ENCODE data around the gene ATP8A2. TPM values are rescaled to one million over a fixed set of nuclear protein-coding genes. Genes with fewer than 3 reads are reported as not detected.

The ATP8A2 gene
- total and polyA plus RNA-seq, 10 of the 15 experiments (the other 5 are each of a cell fraction or from before 2014, with no cell fraction given), result 0.01 to 0.04 (median 0.04) TPM; not detected in 7

GRCh38 chr13:25762281-25762680 lies 390.5 kb downstream of the ATP8A2 start (continued):
- no peak for TF ChIP-seq STAT3 (IDR thresholded peaks at IDR 0.05; ENCODE audit: low read depth, low read length)
- TF ChIP-seq KDM1A (IDR thresholded peaks at IDR 0.05; ENCODE audit: borderline replicate concordance), result no peak
- TF ChIP-seq ZNF207 (IDR thresholded peaks at IDR 0.05; ENCODE audit: borderline replicate concordance), result no peak
- TF ChIP-seq CUX1 (IDR thresholded peaks at IDR 0.05; ENCODE audit: insufficient replicate concordance, low read depth, low read length), result no peak
- TF ChIP-seq ELK1 (IDR thresholded peaks at IDR 0.05; ENCODE audit: low read depth, low read length), result no peak

GRCh38 chr13:25762795-25763377 lies 391.1 kb downstream of the ATP8A2 start:
- no peaks in the 10 kb centered on the region for H4K20me1 ChIP-seq (ENCODE audit: control insufficient read depth, insufficient read depth)
- no peaks in the 10 kb centered on the region; the same call in 2 of the 3 replicates for H3K9me3 ChIP-seq (replicated peaks; ENCODE audit: control insufficient read depth, insufficient read depth, low read length)
- H2AFZ ChIP-seq (ENCODE audit: control insufficient read depth, low read depth, low read length), result no peak overlapping the region
- no peaks in the 10 kb centered on the region for H3K36me3 ChIP-seq (ENCODE audit: control insufficient read depth in 2 of 2, insufficient read depth in 2 of 2, low read length in 1 of 2)
- H3K9ac ChIP-seq (ENCODE audit: control insufficient read depth, insufficient read depth, low read length), result no peak overlapping the region
- ChIA-PET SMC1A (ENCODE audit: uncharacterized antibody, unreplicated experiment) (interaction anchor here (1.1 kb wide), 1 partner anchor 1052 kb away, joined by 3 read pairs; no protein-coding TSS in a partner anchor), POLR2A (no interaction called here), RAD21 (ENCODE audit: unreplicated experiment) (no interaction called here), CTCF (no interaction called here)
- FAIRE-seq (no peak), DNase-seq (ENCODE audit: low read depth, low spot score) (no peak), ATAC-seq (no peak)
- H3K4me2 ChIP-seq (ENCODE audit: control insufficient read depth, insufficient read depth), result no peak overlapping the region
- intact Hi-C loops (cut with micrococcal nuclease; ENCODE audit: unreplicated experiment) (no loop called here), in situ Hi-C loops (cut with MboI) (no loop called here)
- H3K79me2 ChIP-seq (ENCODE audit: control insufficient read depth, insufficient read depth, low read length), result no peaks in the 10 kb centered on the region
- no peaks in the 10 kb centered on the region for H3K27me3 ChIP-seq (replicated peaks in 1 of 2; ENCODE audit: control insufficient read depth in 2 of 2, insufficient read depth in 2 of 2, low read length in 1 of 2)
- 7% methylated on average over 8 of the region's 8 CpGs for WGBS (ENCODE audit: insufficient coverage, insufficient replicate concordance, low lambda C conversion rate, missing lambda C conversion rate)
- BruUV-seq (replicated peaks), result no TSS peak
- H3K4me3 ChIP-seq, result no peak overlapping the region
- H3K4me1 ChIP-seq (ENCODE audit: control insufficient read depth, insufficient read depth, low read length), result no peaks in the 10 kb centered on the region
- no peak overlapping the region for H3K27ac ChIP-seq (ENCODE audit: control insufficient read depth, insufficient read depth)
- TF ChIP-seq STAT3 (IDR thresholded peaks at IDR 0.05; ENCODE audit: low read depth, low read length) (no peak), FOXK2 (IDR thresholded peaks at IDR 0.05) (no peak), SIN3A (IDR thresholded peaks at IDR 0.05; ENCODE audit: low read depth, low read length) (no peak), CBX5 (IDR thresholded peaks at IDR 0.05; ENCODE audit: low read depth) (no peak), HDGF (IDR thresholded peaks at IDR 0.05) (no peak), SIX5 (IDR thresholded peaks at IDR 0.05; ENCODE audit: low read depth, low read length, severe bottlenecking) (no peak), TCF3 (IDR thresholded peaks at IDR 0.05; ENCODE audit: borderline replicate concordance, insufficient read depth, low read depth, low read length) (no peak), ZNF207 (IDR thresholded peaks at IDR 0.05; ENCODE audit: borderline replicate concordance) (no peak), IRF3 (IDR thresholded peaks at IDR 0.05) (no peak), BCL11A (IDR thresholded peaks at IDR 0.05; ENCODE audit: low read depth, low read length) (no peak), ZNF24 (IDR thresholded peaks at IDR 0.05) (no peak)

All from GM12878 (cell line).